Neural cell (in vitro differentiated cells): ENCODE measurements around the gene ACAN. TPM values are rescaled to one million over a fixed set of nuclear protein-coding genes. Genes with fewer than 3 reads are reported as not detected.

Experiments used
- H2AFZ ChIP-seq: fragments of 200-600, 300-800 bp; sonication (generic), shearing (Covaris generic); 2 replicates; pipeline ENCODE4 v1.6.0; 2014; ENCODE audit warnings: low read depth, mild to moderate bottlenecking, antibody characterized with exemption, low read length, moderate library complexity
- H3F3A ChIP-seq: fragments of 200-600 bp; shearing (Covaris generic); 2 replicates; pipeline ENCODE4 v1.6.1; 2016; ENCODE audit warnings: mild to moderate bottlenecking, moderate library complexity, mixed read lengths, antibody characterized with exemption, low read length; ENCODE audit not compliant: insufficient read depth, poor library complexity, severe bottlenecking
- H3K27ac ChIP-seq: fragments of 200-600, 300-800 bp; sonication (generic), shearing (Covaris generic); 2 replicates; pipeline ENCODE4 v1.5.1; 2014; ENCODE audit warnings: mild to moderate bottlenecking, low read length, moderate library complexity
- H3K27me3 ChIP-seq: fragments of 300-800, 200-600 bp; sonication (generic), shearing (Covaris generic); 2 replicates; pipeline ENCODE4 v1.6.0; 2014; ENCODE audit warnings: mild to moderate bottlenecking, low read depth, low read length, moderate library complexity; ENCODE audit not compliant: insufficient read depth
- H3K36me3 ChIP-seq: fragments of 300-800, 200-600 bp; sonication (generic), shearing (Covaris generic); 2 replicates; pipeline ENCODE4 v1.5.1; 2014; ENCODE audit warnings: mild to moderate bottlenecking, antibody characterized with exemption, low read length, moderate library complexity; ENCODE audit not compliant: insufficient read depth
- H3K4me2 ChIP-seq: fragments of 300-800, 200-600 bp; sonication (generic), shearing (Covaris generic); 2 replicates; pipeline ENCODE4 v1.6.0; 2014; ENCODE audit warnings: mild to moderate bottlenecking, low read length
- H3K4me3 ChIP-seq: fragments of 300-800, 200-600 bp; sonication (generic), shearing (Covaris generic); 2 replicates; pipeline ENCODE4 v1.5.1; 2014; ENCODE audit warnings: mild to moderate bottlenecking, low read length, moderate library complexity
- H3K79me2 ChIP-seq: fragments of 200-600 bp; shearing (Covaris generic); replicated peaks from 2 replicates; pipeline ENCODE4 v1.6.0; 2014; ENCODE audit warnings: mild to moderate bottlenecking, low read length, moderate library complexity; ENCODE audit not compliant: insufficient read depth
- H3K9ac ChIP-seq: fragments of 300-800, 200-600 bp; sonication (generic), shearing (Covaris generic); 2 replicates; pipeline ENCODE4 v1.6.1; 2016; ENCODE audit warnings: mild to moderate bottlenecking, low read length, mixed read lengths
- H3K9me2 ChIP-seq: fragments of 200-600 bp; shearing (Covaris generic); 2 replicates; pipeline ENCODE4 v1.6.1; 2016; ENCODE audit warnings: mild to moderate bottlenecking, low read length, mixed read lengths; ENCODE audit not compliant: insufficient read depth
- H3K9me3 ChIP-seq: fragments of 200-600, 300-800 bp; sonication (generic), shearing (Covaris generic); 2 replicates; pipeline ENCODE4 v1.6.1; 2016; ENCODE audit warnings: mild to moderate bottlenecking, mixed run types, low read length, moderate library complexity, mixed read lengths
- H4K20me1 ChIP-seq: fragments of 200-600 bp; shearing (Covaris generic); 2 replicates; pipeline ENCODE4 v1.6.1; 2016; ENCODE audit warnings: mild to moderate bottlenecking, mixed run types; ENCODE audit not compliant: insufficient read depth
- EP300 ChIP-seq: fragments of 450-650 bp; conservative IDR thresholded peaks from 2 replicates; pipeline ENCODE4 v1.6.1; 2014; ENCODE audit warnings: antibody characterized with exemption, mild to moderate bottlenecking, moderate library complexity; ENCODE audit not compliant: poor library complexity, severe bottlenecking
- EZH2 ChIP-seq: fragments of 200-600, 300-800 bp; shearing (Covaris generic), sonication (generic); IDR thresholded peaks from 2 replicates; pipeline ENCODE4 v1.6.1; 2014; ENCODE audit warnings: antibody characterized with exemption, low read length, borderline replicate concordance, mild to moderate bottlenecking; ENCODE audit not compliant: insufficient read depth, poor library complexity, severe bottlenecking
- MXI1 ChIP-seq: fragments of 450-650 bp; conservative IDR thresholded peaks from 2 replicates; pipeline ENCODE4 v1.6.1; 2014; ENCODE audit warnings: antibody characterized with exemption, mild to moderate bottlenecking; ENCODE audit not compliant: poor library complexity, severe bottlenecking
- POLR2AphosphoS5 ChIP-seq: IDR thresholded peaks from 2 replicates; pipeline ENCODE4 v1.6.1; 2012
- RAD21 ChIP-seq: fragments of 450-650 bp; conservative IDR thresholded peaks from 2 replicates; pipeline ENCODE4 v1.6.1; 2014; ENCODE audit warnings: antibody characterized with exemption, mild to moderate bottlenecking, moderate library complexity
- SMC3 ChIP-seq: fragments of 450-650 bp; conservative IDR thresholded peaks from 2 replicates; pipeline ENCODE4 v1.6.1; 2014; ENCODE audit warnings: antibody characterized with exemption, mild to moderate bottlenecking, moderate library complexity; ENCODE audit not compliant: poor library complexity
- TAF1 ChIP-seq: IDR thresholded peaks from 2 replicates; pipeline ENCODE4 v1.6.1; 2012; ENCODE audit warnings: low read depth
- polyA plus RNA-seq: library from polyadenylated mRNA; depleted of rRNA; stranded (reverse); fragments of >200 nt; gene quantifications from 2 replicates; pipeline ENCODE4 v1.2.3, GENCODE V29; 2014
- TF ChIP-seq, protein P1 (sequence below): IDR thresholded peaks from 2 replicates; pipeline ENCODE4 v1.6.1; 2012; ENCODE audit warnings: borderline replicate concordance
- TF ChIP-seq, protein P2 (sequence below): fragments of 450-650 bp; IDR thresholded peaks from 2 replicates; pipeline ENCODE4 v1.5.1; 2014; ENCODE audit warnings: antibody characterized with exemption, mild to moderate bottlenecking, moderate library complexity; ENCODE audit not compliant: poor library complexity, severe bottlenecking

Gene ACAN
- polyA plus RNA-seq, 1 donor from 2014 or later = not detected

DNA sequence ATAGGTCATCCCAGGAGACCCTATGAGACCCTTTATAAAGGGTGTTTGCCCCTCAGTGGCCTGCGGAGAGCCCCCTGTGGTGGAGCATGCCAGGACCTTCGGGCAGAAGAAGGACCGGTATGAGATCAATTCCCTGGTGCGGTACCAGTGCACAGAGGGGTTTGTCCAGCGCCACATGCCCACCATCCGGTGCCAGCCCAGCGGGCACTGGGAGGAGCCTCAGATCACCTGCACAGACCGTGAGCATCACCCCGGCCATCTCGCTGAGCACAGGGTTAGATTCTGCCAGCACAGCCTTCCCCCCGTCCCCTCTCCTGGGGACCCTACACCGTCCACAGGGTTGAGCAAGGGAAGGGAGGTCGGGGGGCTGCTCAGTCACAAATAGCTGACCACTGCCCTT is 70.5 kb downstream of the ACAN start:
- no peaks in the 10 kb centered on the region for H3K9me2 ChIP-seq
- no peaks in the 10 kb centered on the region for H3K36me3 ChIP-seq
- no peak overlapping the region for H2AFZ ChIP-seq
- no peak overlapping the region for H3K4me2 ChIP-seq
- no peaks in the 10 kb centered on the region for H3K27me3 ChIP-seq
- H3F3A ChIP-seq = no peaks in the 10 kb centered on the region
- no peaks in the 10 kb centered on the region for H3K79me2 ChIP-seq
- no peaks in the 10 kb centered on the region for H4K20me1 ChIP-seq
- H3K27ac ChIP-seq = no peak overlapping the region
- no peaks in the 10 kb centered on the region for H3K9me3 ChIP-seq
- no peak overlapping the region for H3K4me3 ChIP-seq
- TF ChIP-seq SMC3 = no peak
- no peak overlapping the region for H3K9ac ChIP-seq

DNA sequence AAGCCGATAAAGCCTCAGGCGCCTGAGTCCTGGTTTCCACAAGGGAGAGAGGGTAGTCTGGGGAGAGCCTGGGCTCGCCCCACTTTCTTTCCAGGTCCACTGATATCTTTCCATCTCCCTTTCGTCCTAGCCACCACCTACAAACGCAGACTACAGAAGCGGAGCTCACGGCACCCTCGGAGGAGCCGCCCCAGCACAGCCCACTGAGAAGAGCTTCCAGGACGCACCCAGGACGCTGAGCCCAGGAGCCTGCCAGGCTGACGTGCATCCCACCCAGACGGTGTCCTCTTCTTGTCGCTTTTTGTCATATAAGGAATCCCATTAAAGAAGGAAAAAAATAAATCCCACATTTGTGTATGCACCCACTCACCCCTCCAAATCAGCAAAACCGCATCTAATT is 71.0 kb downstream of the ACAN start:
- no peak overlapping the region for H3K9ac ChIP-seq
- no peak for TF ChIP-seq RAD21
- TF ChIP-seq EP300 = no peak
- TF ChIP-seq, protein P1, sequence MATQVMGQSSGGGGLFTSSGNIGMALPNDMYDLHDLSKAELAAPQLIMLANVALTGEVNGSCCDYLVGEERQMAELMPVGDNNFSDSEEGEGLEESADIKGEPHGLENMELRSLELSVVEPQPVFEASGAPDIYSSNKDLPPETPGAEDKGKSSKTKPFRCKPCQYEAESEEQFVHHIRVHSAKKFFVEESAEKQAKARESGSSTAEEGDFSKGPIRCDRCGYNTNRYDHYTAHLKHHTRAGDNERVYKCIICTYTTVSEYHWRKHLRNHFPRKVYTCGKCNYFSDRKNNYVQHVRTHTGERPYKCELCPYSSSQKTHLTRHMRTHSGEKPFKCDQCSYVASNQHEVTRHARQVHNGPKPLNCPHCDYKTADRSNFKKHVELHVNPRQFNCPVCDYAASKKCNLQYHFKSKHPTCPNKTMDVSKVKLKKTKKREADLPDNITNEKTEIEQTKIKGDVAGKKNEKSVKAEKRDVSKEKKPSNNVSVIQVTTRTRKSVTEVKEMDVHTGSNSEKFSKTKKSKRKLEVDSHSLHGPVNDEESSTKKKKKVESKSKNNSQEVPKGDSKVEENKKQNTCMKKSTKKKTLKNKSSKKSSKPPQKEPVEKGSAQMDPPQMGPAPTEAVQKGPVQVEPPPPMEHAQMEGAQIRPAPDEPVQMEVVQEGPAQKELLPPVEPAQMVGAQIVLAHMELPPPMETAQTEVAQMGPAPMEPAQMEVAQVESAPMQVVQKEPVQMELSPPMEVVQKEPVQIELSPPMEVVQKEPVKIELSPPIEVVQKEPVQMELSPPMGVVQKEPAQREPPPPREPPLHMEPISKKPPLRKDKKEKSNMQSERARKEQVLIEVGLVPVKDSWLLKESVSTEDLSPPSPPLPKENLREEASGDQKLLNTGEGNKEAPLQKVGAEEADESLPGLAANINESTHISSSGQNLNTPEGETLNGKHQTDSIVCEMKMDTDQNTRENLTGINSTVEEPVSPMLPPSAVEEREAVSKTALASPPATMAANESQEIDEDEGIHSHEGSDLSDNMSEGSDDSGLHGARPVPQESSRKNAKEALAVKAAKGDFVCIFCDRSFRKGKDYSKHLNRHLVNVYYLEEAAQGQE = no peak
- TF ChIP-seq SMC3 = no peak
- no peak for TF ChIP-seq POLR2AphosphoS5
- TF ChIP-seq EZH2 = no peak
- TF ChIP-seq, protein P2, sequence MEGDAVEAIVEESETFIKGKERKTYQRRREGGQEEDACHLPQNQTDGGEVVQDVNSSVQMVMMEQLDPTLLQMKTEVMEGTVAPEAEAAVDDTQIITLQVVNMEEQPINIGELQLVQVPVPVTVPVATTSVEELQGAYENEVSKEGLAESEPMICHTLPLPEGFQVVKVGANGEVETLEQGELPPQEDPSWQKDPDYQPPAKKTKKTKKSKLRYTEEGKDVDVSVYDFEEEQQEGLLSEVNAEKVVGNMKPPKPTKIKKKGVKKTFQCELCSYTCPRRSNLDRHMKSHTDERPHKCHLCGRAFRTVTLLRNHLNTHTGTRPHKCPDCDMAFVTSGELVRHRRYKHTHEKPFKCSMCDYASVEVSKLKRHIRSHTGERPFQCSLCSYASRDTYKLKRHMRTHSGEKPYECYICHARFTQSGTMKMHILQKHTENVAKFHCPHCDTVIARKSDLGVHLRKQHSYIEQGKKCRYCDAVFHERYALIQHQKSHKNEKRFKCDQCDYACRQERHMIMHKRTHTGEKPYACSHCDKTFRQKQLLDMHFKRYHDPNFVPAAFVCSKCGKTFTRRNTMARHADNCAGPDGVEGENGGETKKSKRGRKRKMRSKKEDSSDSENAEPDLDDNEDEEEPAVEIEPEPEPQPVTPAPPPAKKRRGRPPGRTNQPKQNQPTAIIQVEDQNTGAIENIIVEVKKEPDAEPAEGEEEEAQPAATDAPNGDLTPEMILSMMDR = no peak
- TF ChIP-seq MXI1 = no peak
- TF ChIP-seq TAF1 = no peak
- H3K9me3 ChIP-seq = no peaks in the 10 kb centered on the region
- no peaks in the 10 kb centered on the region for H3K79me2 ChIP-seq
- no peak overlapping the region for H3K27ac ChIP-seq
- H4K20me1 ChIP-seq = no peaks in the 10 kb centered on the region
- H2AFZ ChIP-seq = no peak overlapping the region
- no peak overlapping the region for H3K4me3 ChIP-seq
- no peaks in the 10 kb centered on the region for H3K36me3 ChIP-seq
- H3K4me2 ChIP-seq = no peak overlapping the region
- H3F3A ChIP-seq = no peaks in the 10 kb centered on the region
- H3K9me2 ChIP-seq = no peaks in the 10 kb centered on the region
- H3K27me3 ChIP-seq = no peaks in the 10 kb centered on the region

DNA sequence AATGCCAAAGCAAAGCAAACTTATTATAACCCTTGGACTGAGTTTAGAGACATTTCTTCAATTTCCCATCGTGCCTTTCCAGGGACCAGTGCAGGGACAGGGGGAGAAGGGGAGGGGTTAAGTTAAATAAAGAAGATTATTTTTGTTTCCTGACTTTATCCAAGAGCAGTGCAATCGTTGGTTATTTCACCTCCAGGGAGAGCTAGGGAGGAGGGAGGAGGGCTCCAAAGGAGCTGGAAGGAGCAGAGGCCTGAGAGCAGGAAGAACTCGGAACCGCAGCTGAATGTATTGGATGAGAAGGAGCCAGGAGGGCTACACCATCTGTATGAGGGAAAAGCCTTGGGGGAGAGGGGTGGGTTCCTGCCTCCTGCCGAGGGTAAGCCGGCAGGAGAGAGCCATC is 71.4 kb downstream of the ACAN start:
- H3K9me3 ChIP-seq = no peaks in the 10 kb centered on the region
- H3K9ac ChIP-seq = no peak overlapping the region
- H3K4me2 ChIP-seq = no peak overlapping the region
- no peak overlapping the region for H3K27ac ChIP-seq
- H2AFZ ChIP-seq = no peak overlapping the region
- H3K36me3 ChIP-seq = no peaks in the 10 kb centered on the region
- TF ChIP-seq POLR2AphosphoS5 = no peak
- TF ChIP-seq, protein P1 = no peak
- no peak for TF ChIP-seq EZH2
- TF ChIP-seq EP300 = no peak
- no peak for TF ChIP-seq MXI1
- no peak for TF ChIP-seq RAD21
- TF ChIP-seq TAF1 = no peak
- no peaks in the 10 kb centered on the region for H3K9me2 ChIP-seq
- no peaks in the 10 kb centered on the region for H3F3A ChIP-seq
- no peak overlapping the region for H3K4me3 ChIP-seq
- no peaks in the 10 kb centered on the region for H4K20me1 ChIP-seq
- no peaks in the 10 kb centered on the region for H3K27me3 ChIP-seq
- H3K79me2 ChIP-seq = no peaks in the 10 kb centered on the region
